Measurements from ENCODE around the gene GTF2IRD1. TPM values are rescaled to one million over a fixed set of nuclear protein-coding genes. Genes with fewer than 3 reads are reported as not detected.

GTF2IRD1 gene
- total RNA-seq, 1 donor from 2014 or later, result 13.2 TPM

Other genes starting within 250 kb of the GTF2IRD1 start
- 2.3 TPM for gene LAT2, start 243.9 kb upstream of the GTF2IRD1 start, total RNA-seq
- 8.3 TPM for gene RFC2, start 199.5 kb upstream of the GTF2IRD1 start, total RNA-seq
- 9.9 TPM for gene CLIP2, start 164.5 kb upstream of the GTF2IRD1 start, total RNA-seq
- 134 TPM for gene GTF2I, start 203.8 kb downstream of the GTF2IRD1 start, total RNA-seq

Measured in cardiac septum (tissue), 1 donor.